ENCODE results near the gene TRAPPC2L.

TRAPPC2L gene

GRCh38 chr16:88910284-88911135 lies 53.6 kb downstream of the TRAPPC2L start:
- DNase-seq (ENCODE audit: low spot score): no peak

- no peak for DNase-seq (ENCODE audit: low spot score)
These were observed 54.4 kb downstream of the TRAPPC2L start for GRCh38 chr16:88911136-88911945.

- DNase-seq (ENCODE audit: low spot score): no peak
These were observed 55.0 kb downstream of the TRAPPC2L start for GRCh38 chr16:88911946-88912310.

Measured in D341Med (cell line).